Mesenchymal stem cell (in vitro differentiated cells and primary cell): ENCODE measurements around the gene SACM1L.

Experiments
- DNase-seq: peaks from one replicate; pipeline ENCODE4 v3.0.0-alpha.2; 2013
- H2AFZ ChIP-seq: one replicate; pipeline ENCODE4 v1.6.1; 2013; ENCODE audit warnings: low read depth, mild to moderate bottlenecking, control low read depth, inconsistent platforms, low read length, moderate library complexity
- H2AK5ac ChIP-seq: 2 replicates; pipeline ENCODE4 v1.6.1; 2013; ENCODE audit warnings: low read length, moderate library complexity, mild to moderate bottlenecking, inconsistent platforms; ENCODE audit not compliant: severe bottlenecking
- H2BK120ac ChIP-seq: one replicate; pipeline ENCODE4 v1.6.1; 2013; ENCODE audit warnings: low read depth, mild to moderate bottlenecking, inconsistent platforms, low read length, moderate library complexity
- H2BK12ac ChIP-seq, 2 experiments: one replicate each; pipeline ENCODE4 v1.6.1; 2013; ENCODE audit warnings: inconsistent platforms in 2 of 2, low read length in 2 of 2, mild to moderate bottlenecking in 2 of 2, moderate library complexity in 2 of 2, control low read depth in 1 of 2
- H2BK15ac ChIP-seq: one replicate; pipeline ENCODE4 v1.6.1; 2013; ENCODE audit warnings: mild to moderate bottlenecking, low read depth, inconsistent platforms; ENCODE audit not compliant: poor library complexity, severe bottlenecking
- H2BK5ac ChIP-seq: 2 replicates; pipeline ENCODE4 v1.6.1; 2013; ENCODE audit warnings: low read depth, mild to moderate bottlenecking, low read length, control low read depth, inconsistent platforms; ENCODE audit not compliant: poor library complexity, severe bottlenecking
- H3K14ac ChIP-seq, 2 experiments: one replicate each; pipeline ENCODE4 v1.6.1; 2013; ENCODE audit warnings: inconsistent platforms in 2 of 2, low read length in 2 of 2, control low read depth in 1 of 2, mild to moderate bottlenecking in 1 of 2, moderate library complexity in 1 of 2
- H3K18ac ChIP-seq, 2 experiments: one replicate each; pipeline ENCODE4 v1.6.1; 2013; ENCODE audit warnings: inconsistent platforms in 2 of 2, low read length in 2 of 2, control low read depth in 1 of 2, low read depth in 1 of 2, mild to moderate bottlenecking in 1 of 2
- H3K23ac ChIP-seq, 2 experiments: one replicate each; pipeline ENCODE4 v1.6.1; 2013; ENCODE audit warnings: inconsistent platforms in 2 of 2, low read length in 2 of 2, mild to moderate bottlenecking in 2 of 2, moderate library complexity in 2 of 2, control low read depth in 1 of 2
- H3K27ac ChIP-seq: 2 replicates; pipeline ENCODE4 v1.5.1; 2013; ENCODE audit warnings: mild to moderate bottlenecking, moderate library complexity, low read length, control low read depth, inconsistent platforms; ENCODE audit not compliant: poor library complexity, severe bottlenecking
- H3K27me3 ChIP-seq, 2 experiments: 2 replicates each; pipeline versions ENCODE4 v1.6.1 to v1.7.0; 2013; ENCODE audit warnings: low read length in 2 of 2, mild to moderate bottlenecking in 2 of 2, moderate library complexity in 2 of 2, control low read depth in 1 of 2, inconsistent platforms in 1 of 2; ENCODE audit not compliant: control insufficient read depth in 1 of 2, insufficient read depth in 1 of 2
- H3K36me3 ChIP-seq, 2 experiments: 2 replicates each; pipeline versions ENCODE4 v1.6.1 to v1.7.0; 2013; ENCODE audit warnings: low read length in 2 of 2, control low read depth in 1 of 2, inconsistent platforms in 1 of 2, low read depth in 1 of 2, mild to moderate bottlenecking in 1 of 2; ENCODE audit not compliant: insufficient read depth in 2 of 2, control insufficient read depth in 1 of 2
- H3K4ac ChIP-seq, 2 experiments: one replicate each; pipeline ENCODE4 v1.6.1; 2013; ENCODE audit warnings: inconsistent platforms in 2 of 2, low read length in 2 of 2, mild to moderate bottlenecking in 2 of 2, moderate library complexity in 2 of 2, control low read depth in 1 of 2, low read depth in 1 of 2
- H3K4me1 ChIP-seq: 2 replicates; pipeline ENCODE4 v1.6.1; 2013; ENCODE audit warnings: low read depth, low read length, control low read depth; ENCODE audit not compliant: control insufficient read depth, insufficient read depth
- H3K4me2 ChIP-seq: 2 replicates; pipeline ENCODE4 v1.6.1; 2013; ENCODE audit warnings: low read length, mild to moderate bottlenecking, inconsistent platforms; ENCODE audit not compliant: poor library complexity, severe bottlenecking
- H3K4me3 ChIP-seq, 2 experiments: 2 replicates each; pipeline versions ENCODE4 v1.5.1 to v1.7.0; 2013; ENCODE audit warnings: low read length in 2 of 2, mild to moderate bottlenecking in 2 of 2, control low read depth in 1 of 2, low read depth in 1 of 2; ENCODE audit not compliant: insufficient read depth in 1 of 2
- H3K79me1 ChIP-seq: replicated peaks from 2 replicates; pipeline ENCODE4 v1.6.1; 2013; ENCODE audit warnings: mild to moderate bottlenecking, control low read depth, low read length, inconsistent platforms; ENCODE audit not compliant: poor library complexity, severe bottlenecking
- H3K9ac ChIP-seq: 2 replicates; pipeline ENCODE4 v1.7.0; 2013; ENCODE audit warnings: mild to moderate bottlenecking, low read length, moderate library complexity
- H3K9me3 ChIP-seq: 2 replicates; pipeline ENCODE4 v1.7.0; 2013; ENCODE audit warnings: mild to moderate bottlenecking, low read length; ENCODE audit not compliant: control insufficient read depth
- H4K8ac ChIP-seq: one replicate; pipeline ENCODE4 v1.6.1; 2013; ENCODE audit warnings: inconsistent platforms, mild to moderate bottlenecking, low read length, moderate library complexity
- H4K91ac ChIP-seq: one replicate; pipeline ENCODE4 v1.6.1; 2013; ENCODE audit warnings: mild to moderate bottlenecking, low read length, inconsistent platforms
- WGBS: methylation state at CpG from one replicate; pipeline ENCODE4 v1.1.7; 2013; ENCODE audit warnings: mixed read lengths; 5-methylcytosine and 5-hydroxymethylcytosine counted together

Gene SACM1L

DNA sequence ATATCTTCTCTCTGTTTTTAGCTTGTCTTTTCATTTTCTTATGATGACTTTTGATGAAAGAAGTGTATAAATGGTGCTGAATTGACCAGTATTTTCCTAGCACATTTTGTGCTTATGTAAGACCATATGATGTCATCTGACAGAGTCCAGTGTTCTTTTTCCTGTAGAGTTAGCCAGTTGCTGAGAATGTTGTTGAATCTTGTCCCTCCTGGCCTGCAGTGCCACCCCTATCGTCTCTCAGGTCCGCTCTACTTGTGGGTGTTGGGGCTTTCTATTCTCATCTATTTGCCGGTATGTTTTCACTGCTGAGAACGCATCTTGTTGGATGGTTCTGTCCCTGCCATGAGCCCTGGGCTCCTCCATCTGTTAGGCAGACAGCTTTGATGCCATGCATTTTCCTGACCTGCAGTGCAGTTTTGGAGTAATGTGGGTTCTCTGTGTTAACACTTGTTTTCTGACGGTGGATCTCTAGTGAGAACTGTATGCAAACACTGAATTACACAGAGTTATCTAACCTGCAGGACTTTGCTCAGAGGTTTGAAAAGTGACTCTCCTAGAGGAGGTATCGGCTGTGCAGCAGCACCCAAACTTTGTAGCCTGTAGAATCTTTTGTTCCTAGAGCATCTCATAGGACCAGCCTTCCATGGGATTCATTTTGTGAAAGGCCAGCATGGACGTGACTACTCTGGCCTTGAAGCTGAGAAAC lies 62.5 kb downstream of the SACM1L start:
- Histone ChIP-seq H2BK5ac (no peak overlapping the region), H4K91ac (no peak overlapping the region), H3K18ac (no peak overlapping the region), H3K9ac (no peak overlapping the region), H3K23ac (no peak overlapping the region), H2AK5ac (no peak overlapping the region), H3K4me3 (no peak overlapping the region), H3K4me1 (peaks cover 2% of the 10 kb centered on the region), H2BK12ac (no peak overlapping the region), H3K27me3 (peaks cover 0 to 4% of the 10 kb centered on the region in 2 experiments), H3K27ac (no peak overlapping the region), H2BK15ac (no peak overlapping the region), H3K14ac (no peak overlapping the region), H2BK120ac (no peak overlapping the region), H2AFZ (no peak overlapping the region), H3K9me3 (no peaks in the 10 kb centered on the region), H3K36me3 (peaks cover 27 to 40% of the 10 kb centered on the region in 2 experiments), H3K4me2 (no peak overlapping the region), H3K4ac (no peak overlapping the region), H3K79me1 (peaks cover 2% of the 10 kb centered on the region), H4K8ac (no peak overlapping the region)
- DNase-seq = no peak
- 89% methylated on average over 7 of the region's 7 CpGs for WGBS

DNA sequence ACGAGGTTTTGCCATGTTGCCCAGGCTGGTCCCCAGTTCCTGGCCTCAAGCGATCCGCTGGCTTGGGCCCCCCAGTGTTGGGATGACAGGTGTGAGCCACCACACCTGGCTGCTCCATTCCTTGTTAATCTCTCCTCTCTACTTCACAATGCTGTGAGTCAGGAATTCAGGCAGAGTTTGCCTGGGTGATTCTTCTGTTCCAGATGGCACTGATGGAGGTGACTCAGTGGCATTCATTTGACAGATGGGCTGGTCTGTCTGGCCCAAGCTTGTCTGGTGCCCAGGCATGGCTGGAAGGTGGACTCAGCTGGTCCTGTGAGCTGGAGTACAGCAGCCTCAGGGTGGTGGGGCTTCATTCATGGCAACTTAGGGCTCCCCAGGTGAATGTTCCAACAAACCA lies 63.9 kb downstream of the SACM1L start:
- Histone ChIP-seq H3K79me1 (no peaks in the 10 kb centered on the region), H3K27me3 (peaks cover 0 to 4% of the 10 kb centered on the region in 2 experiments), H3K9ac (no peak overlapping the region), H2BK5ac (no peak overlapping the region), H2AFZ (no peak overlapping the region), H3K36me3 (peaks cover 13 to 27% of the 10 kb centered on the region in 2 experiments), H2BK12ac (no peak overlapping the region), H2AK5ac (no peak overlapping the region), H3K4me3 (no peak overlapping the region), H4K8ac (no peak overlapping the region), H3K4me2 (no peak overlapping the region), H2BK120ac (no peak overlapping the region), H3K4me1 (peaks cover under 1% of the 10 kb centered on the region), H3K27ac (no peak overlapping the region), H4K91ac (no peak overlapping the region), H3K14ac (no peak overlapping the region), H2BK15ac (no peak overlapping the region), H3K4ac (no peak overlapping the region), H3K23ac (no peak overlapping the region), H3K18ac (no peak overlapping the region), H3K9me3 (no peaks in the 10 kb centered on the region)
- no peak for DNase-seq
- 100% methylated on average over 3 of the region's 3 CpGs for WGBS

DNA sequence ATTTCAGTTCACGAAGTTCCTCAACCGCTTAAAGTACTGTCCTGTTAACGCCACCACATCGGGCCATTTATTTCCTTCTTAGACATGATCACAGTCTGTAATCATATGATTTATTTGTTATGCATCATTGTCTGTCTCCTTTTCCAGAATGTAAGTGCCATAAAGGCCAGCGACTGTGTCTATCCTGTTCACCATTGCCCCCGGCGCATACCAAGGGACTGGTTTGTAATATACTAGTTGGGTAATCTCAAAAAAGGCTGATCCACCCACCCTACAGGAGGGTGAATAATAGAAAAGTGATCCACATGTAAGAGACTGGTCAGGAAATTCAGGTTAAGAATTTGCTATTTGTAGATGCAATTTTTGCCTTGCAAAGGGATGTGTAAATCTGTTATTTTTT lies 65.3 kb downstream of the SACM1L start:
- Histone ChIP-seq H4K8ac (no peak overlapping the region), H3K4me1 (no peaks in the 10 kb centered on the region), H3K36me3 (peaks cover 10 to 22% of the 10 kb centered on the region in 2 experiments), H2BK15ac (no peak overlapping the region), H3K4me2 (no peak overlapping the region), H3K14ac (no peak overlapping the region), H3K4ac (no peak overlapping the region), H3K18ac (no peak overlapping the region), H3K23ac (no peak overlapping the region), H2AK5ac (no peak overlapping the region), H3K79me1 (no peaks in the 10 kb centered on the region), H3K27ac (no peak overlapping the region), H3K9ac (no peak overlapping the region), H3K4me3 (no peak overlapping the region), H2BK12ac (no peak overlapping the region), H2BK5ac (no peak overlapping the region), H3K9me3 (no peaks in the 10 kb centered on the region), H3K27me3 (peaks cover 10 to 13% of the 10 kb centered on the region in 2 experiments), H2BK120ac (no peak overlapping the region), H4K91ac (no peak overlapping the region), H2AFZ (no peak overlapping the region)
- 97% methylated on average over 7 of the region's 7 CpGs for WGBS
- DNase-seq = no peak

DNA sequence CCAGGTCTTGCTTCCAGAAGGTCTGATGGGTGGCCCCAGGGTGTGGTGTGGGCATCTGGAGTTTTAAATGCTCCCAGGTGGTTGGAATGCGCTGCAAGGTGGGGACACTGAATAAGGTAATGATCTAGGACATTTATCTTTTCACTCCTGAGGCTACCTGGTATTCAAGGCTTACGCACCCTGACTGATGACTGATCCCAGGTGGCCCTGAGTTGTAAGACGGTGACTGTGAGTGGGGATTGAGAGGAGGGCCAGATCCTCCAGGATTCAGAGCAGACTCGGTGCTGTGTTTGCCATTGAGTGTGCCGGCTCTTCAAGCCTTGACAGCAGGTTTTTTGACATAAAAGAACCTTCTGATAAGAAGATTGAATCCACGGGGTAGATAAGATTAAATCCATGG lies 66.9 kb downstream of the SACM1L start:
- Histone ChIP-seq H3K9me3 (no peaks in the 10 kb centered on the region), H3K4me1 (no peaks in the 10 kb centered on the region), H3K27ac (no peak overlapping the region), H3K79me1 (no peaks in the 10 kb centered on the region), H3K23ac (no peak overlapping the region), H3K18ac (no peak overlapping the region), H3K9ac (no peak overlapping the region), H2BK15ac (no peak overlapping the region), H3K27me3 (peaks cover 15 to 27% of the 10 kb centered on the region in 2 experiments), H2AK5ac (no peak overlapping the region), H2BK5ac (no peak overlapping the region), H4K91ac (no peak overlapping the region), H2BK12ac (no peak overlapping the region), H2AFZ (no peak overlapping the region), H2BK120ac (no peak overlapping the region), H3K4ac (no peak overlapping the region), H3K36me3 (peaks cover 10 to 22% of the 10 kb centered on the region in 2 experiments), H3K4me2 (no peak overlapping the region), H3K4me3 (no peak overlapping the region), H3K14ac (no peak overlapping the region), H4K8ac (no peak overlapping the region)
- no peak for DNase-seq
- WGBS = 87% methylated on average over 6 of the region's 6 CpGs
